ENCODE results near the gene CIB4. TPM values are rescaled to one million over a fixed set of nuclear protein-coding genes. Genes with fewer than 3 reads are reported as not detected.
"Not testable (repeated sequence)": the region's sequence is repeated elsewhere in the genome, so short reads cannot be mapped to it uniquely, and the experiment has no call there.

CIB4 gene
- total RNA-seq, 1 donor from 2014 or later: not detected

DNA sequence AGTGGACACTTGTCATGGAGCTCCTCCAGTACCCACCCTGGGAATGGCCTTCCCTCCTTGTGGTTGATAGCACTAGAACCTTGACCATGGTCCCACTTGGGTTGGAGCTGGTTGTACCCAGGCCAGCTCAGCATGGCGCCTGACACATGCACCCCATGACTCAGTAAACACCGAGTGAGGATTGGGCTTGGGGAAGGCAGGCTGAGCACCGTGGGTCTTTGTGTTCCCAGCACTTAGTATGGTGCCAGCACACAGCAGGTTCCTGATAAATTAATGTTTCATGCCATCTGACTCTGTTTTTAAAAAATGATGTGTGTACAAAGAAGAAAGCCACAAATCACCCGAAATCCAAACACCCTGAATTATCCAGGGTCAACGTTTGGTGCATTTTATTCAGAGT, 69.8 kb downstream of the CIB4 start:
- ATAC-seq (no peak), DNase-seq (no peak)
- H3K4me1 ChIP-seq: no peaks in the 10 kb centered on the region
- no peaks in the 10 kb centered on the region for H3K9me3 ChIP-seq
- no peak overlapping the region for H3K27ac ChIP-seq
- peaks cover 28% of the 10 kb centered on the region for H3K27me3 ChIP-seq (ENCODE audit: low read depth)
- TF ChIP-seq, protein P1, sequence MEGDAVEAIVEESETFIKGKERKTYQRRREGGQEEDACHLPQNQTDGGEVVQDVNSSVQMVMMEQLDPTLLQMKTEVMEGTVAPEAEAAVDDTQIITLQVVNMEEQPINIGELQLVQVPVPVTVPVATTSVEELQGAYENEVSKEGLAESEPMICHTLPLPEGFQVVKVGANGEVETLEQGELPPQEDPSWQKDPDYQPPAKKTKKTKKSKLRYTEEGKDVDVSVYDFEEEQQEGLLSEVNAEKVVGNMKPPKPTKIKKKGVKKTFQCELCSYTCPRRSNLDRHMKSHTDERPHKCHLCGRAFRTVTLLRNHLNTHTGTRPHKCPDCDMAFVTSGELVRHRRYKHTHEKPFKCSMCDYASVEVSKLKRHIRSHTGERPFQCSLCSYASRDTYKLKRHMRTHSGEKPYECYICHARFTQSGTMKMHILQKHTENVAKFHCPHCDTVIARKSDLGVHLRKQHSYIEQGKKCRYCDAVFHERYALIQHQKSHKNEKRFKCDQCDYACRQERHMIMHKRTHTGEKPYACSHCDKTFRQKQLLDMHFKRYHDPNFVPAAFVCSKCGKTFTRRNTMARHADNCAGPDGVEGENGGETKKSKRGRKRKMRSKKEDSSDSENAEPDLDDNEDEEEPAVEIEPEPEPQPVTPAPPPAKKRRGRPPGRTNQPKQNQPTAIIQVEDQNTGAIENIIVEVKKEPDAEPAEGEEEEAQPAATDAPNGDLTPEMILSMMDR (IDR thresholded peaks at IDR 0.05): no peak
- H3K36me3 ChIP-seq: no peaks in the 10 kb centered on the region
- no peak overlapping the region for H3K4me3 ChIP-seq
- intact Hi-C loops (cut with DNase I): no loop called here

DNA sequence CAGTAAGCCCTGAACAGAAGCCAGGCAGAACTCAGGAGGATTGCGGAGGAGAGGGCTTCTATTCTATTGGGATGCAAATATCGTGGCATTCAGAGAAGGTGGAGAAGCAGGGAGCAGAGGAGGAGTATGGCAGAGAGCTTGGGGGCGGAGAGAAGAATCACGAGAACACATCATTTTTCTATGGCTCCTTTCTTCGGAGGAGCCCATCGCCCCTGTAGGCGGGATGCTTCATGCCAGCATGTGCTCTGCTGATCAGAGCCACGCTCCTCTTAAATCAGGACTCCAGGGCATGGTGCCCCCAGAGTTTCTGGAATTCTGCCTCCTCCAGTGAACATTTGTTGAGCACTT, 71.1 kb downstream of the CIB4 start:
- Histone ChIP-seq H3K27me3 (ENCODE audit: low read depth) (peaks cover 37% of the 10 kb centered on the region), H3K9me3 (no peaks in the 10 kb centered on the region), H3K27ac (no peak overlapping the region), H3K4me1 (no peaks in the 10 kb centered on the region), H3K4me3 (no peak overlapping the region), H3K36me3 (no peaks in the 10 kb centered on the region)
- TF ChIP-seq, protein P1 (IDR thresholded peaks at IDR 0.05): no peak
- intact Hi-C loops (cut with DNase I): no loop called here
- ATAC-seq (no peak), DNase-seq (no peak)

DNA sequence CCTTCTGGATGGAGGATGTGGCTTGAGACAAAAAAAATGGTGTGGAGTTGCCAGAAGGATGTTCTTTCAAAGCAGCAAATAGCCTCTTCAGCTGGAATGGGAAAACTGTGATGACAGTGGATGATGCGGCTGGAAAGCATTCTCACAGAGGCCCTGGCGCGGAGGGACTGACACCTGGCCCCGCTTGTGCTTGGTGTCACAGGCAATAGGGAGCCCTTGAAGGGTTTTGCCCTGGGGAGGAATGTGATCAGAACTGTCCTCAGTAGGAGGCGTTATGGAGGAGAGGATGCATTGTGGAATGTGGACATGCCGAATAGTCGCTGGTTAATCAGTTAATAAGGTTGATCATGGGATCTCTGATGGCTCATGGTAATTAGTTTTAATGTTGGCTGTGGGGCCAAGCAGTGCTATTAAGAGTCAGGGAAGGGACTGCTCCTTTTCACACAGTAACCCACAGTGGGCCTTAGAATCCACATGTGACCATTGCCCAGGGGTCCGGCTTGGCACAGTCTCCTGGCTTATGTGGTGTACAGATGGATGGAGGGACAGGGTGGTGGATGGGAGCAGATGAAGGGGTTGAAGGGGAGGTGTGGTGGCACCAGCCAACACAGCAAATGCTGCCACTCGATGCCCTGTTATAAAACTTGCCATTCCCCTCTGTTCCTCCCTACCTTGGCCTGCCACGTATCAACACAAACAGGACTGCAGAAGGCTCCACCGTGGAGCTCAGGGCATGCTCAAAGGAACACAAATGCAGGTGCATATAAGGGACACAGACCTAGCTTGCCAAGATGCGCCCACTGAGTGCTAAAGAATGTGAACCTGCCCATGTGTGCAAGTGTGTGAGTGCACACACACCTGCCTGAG, 71.7 kb downstream of the CIB4 start:
- H3K36me3 ChIP-seq: no peaks in the 10 kb centered on the region
- no peaks in the 10 kb centered on the region for H3K9me3 ChIP-seq
- no peak for ATAC-seq
- TF ChIP-seq, protein P1 (IDR thresholded peaks at IDR 0.05): no peak
- H3K27me3 ChIP-seq (ENCODE audit: low read depth): peaks cover 37% of the 10 kb centered on the region
- H3K4me1 ChIP-seq: no peaks in the 10 kb centered on the region
- DNase-seq: no peak
- no peak overlapping the region for H3K27ac ChIP-seq
- H3K4me3 ChIP-seq: no peak overlapping the region
- intact Hi-C loops (cut with DNase I): no loop called here

DNA sequence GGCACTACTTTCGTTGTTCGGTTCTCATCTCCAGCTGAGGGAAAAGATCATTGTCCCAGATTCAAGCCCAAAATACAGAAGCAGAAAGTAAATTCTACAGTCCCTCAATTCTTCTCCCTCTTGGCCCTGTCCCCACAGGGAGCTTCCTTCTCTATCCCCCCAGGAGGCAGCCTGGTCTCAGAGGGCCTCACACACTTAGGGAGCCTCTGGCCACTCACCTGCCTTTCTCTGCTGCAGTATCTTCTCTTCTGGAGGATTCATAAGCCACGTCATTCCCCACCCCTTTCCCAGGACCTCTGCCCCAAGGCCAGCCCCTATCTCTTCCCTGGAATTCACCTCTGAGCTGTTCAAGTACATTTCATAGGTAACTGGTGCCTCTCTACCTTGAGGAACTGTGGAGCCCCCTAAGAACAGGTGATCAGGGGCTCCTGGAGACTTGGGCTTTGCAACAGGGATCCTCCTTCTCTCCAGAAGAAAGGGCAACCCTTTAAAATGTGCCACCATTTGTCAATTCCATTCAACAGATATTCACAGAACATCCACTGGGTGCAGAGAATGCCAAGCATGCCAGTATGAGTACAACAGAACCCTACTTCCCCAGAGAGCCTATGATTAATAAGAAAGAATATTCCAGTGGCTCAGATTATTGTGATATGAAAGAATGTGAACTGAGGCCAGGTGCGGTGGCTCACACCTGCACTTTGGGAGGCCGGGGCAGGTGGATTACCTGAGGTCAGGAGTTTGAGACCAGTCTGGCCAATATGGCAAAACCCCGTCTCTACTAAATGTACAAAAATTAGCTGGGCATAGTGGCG, 72.9 kb downstream of the CIB4 start:
- Histone ChIP-seq H3K4me1 (peaks cover 1% of the 10 kb centered on the region), H3K36me3 (no peaks in the 10 kb centered on the region), H3K9me3 (no peaks in the 10 kb centered on the region), H3K4me3 (no peak overlapping the region), H3K27ac (no peak overlapping the region), H3K27me3 (ENCODE audit: low read depth) (peaks cover 47% of the 10 kb centered on the region)
- no peak for ATAC-seq
- no peak for DNase-seq
- TF ChIP-seq, protein P1 (IDR thresholded peaks at IDR 0.05): no peak
- intact Hi-C loops (cut with DNase I): no loop called here

DNA sequence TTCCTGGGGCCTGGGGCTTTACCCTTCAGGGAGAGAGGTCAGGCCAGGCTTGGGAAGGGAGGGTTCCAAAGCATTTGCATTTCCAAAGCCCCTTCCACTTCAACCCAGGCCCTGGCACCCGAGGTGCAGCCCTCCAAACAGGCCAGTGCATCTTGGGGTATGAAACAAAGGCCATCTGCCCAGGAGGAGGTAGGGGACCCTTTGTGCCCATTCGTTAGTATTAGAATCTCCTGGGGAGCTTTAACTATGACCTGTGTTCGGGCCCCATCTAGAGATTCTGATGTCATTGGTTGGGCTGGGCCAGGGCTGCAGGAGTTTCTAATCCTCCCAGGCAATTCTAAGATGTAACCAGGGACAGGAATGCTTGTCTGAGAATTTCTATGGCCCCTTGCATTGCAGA, 73.6 kb downstream of the CIB4 start:
- TF ChIP-seq, protein P1 (IDR thresholded peaks at IDR 0.05): no peak
- H3K4me3 ChIP-seq: no peak overlapping the region
- intact Hi-C loops (cut with DNase I): no loop called here
- no peaks in the 10 kb centered on the region for H3K36me3 ChIP-seq
- H3K4me1 ChIP-seq: peaks cover 9% of the 10 kb centered on the region
- DNase-seq (no peak), ATAC-seq (no peak)
- peaks cover 55% of the 10 kb centered on the region for H3K27me3 ChIP-seq (ENCODE audit: low read depth)
- no peaks in the 10 kb centered on the region for H3K9me3 ChIP-seq
- H3K27ac ChIP-seq: no peak overlapping the region

DNA sequence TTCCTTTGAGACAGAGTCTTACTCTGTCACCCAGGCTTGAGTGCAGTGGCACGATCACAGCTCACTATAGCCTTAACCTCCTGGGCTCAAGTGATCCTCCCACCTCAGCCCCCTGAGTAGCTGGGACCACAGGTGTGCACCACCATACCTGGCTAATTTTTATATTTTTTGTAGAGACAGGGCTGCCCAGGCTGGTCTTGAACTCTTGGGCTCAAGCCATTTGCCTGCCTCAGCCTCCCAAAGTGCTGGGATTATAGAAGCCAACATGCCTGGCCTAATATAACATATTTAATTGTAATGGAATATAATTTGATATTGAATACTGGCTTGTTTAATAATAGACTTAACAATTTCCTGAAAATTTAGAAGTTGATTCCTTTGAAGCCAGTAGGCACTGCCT, 74.4 kb downstream of the CIB4 start:
- Histone ChIP-seq H3K27me3 (ENCODE audit: low read depth) (peaks cover 63% of the 10 kb centered on the region), H3K4me1 (peaks cover 13% of the 10 kb centered on the region)
- H3K4me3 ChIP-seq; ATAC-seq; H3K27ac ChIP-seq; intact Hi-C loops (cut with DNase I); DNase-seq; H3K9me3 ChIP-seq; H3K36me3 ChIP-seq: not testable (repeated sequence)

Measured in lower lobe of right lung (tissue), 2 donors.